Activated T-cell treated with anti-CD3 and anti-CD28 coated beads, Interleukin-2, amount 50 U/mL, for 48 hours (primary cell): ENCODE data around the gene BACE1.
"Not testable (repeated sequence)": the region's sequence is repeated elsewhere in the genome, so short reads cannot be mapped to it uniquely, and the experiment has no call there.

Source experiments
- DNase-seq, 2 experiments: peaks; one replicate each; pipeline ENCODE4 v3.0.0-alpha.2; 2020

Gene BACE1

GRCh38 chr11:117316197-117316961 lies at the start of gene BACE1:
TSS of gene BACE1 (minus strand) at chr11:117316256. CDS start at chr11:117315795, 461 bp downstream.
- DNase-seq = peak in 1 of 2 experiments; percentile 29

GRCh38 chr11:117361432-117361831 lies 45.4 kb upstream of the BACE1 start:
- no peak for DNase-seq

- no peak for DNase-seq
These were observed 40.3 kb upstream of the BACE1 start for GRCh38 chr11:117356126-117356890.

- no peak for DNase-seq
These were observed 38.5 kb upstream of the BACE1 start for GRCh38 chr11:117354550-117354949.

GRCh38 chr11:117345039-117345438 lies 29.0 kb upstream of the BACE1 start:
- DNase-seq = no peak

GRCh38 chr11:117337076-117337475 lies 21.0 kb upstream of the BACE1 start:
- DNase-seq = no peak

GRCh38 chr11:117335399-117335798 lies 19.3 kb upstream of the BACE1 start:
- no peak for DNase-seq

- no peak for DNase-seq
These were observed 18.8 kb upstream of the BACE1 start for GRCh38 chr11:117334896-117335295.

GRCh38 chr11:117333917-117334316 lies 17.9 kb upstream of the BACE1 start:
- DNase-seq = no peak

GRCh38 chr11:117332843-117333242 lies 16.8 kb upstream of the BACE1 start:
- DNase-seq = no peak

- DNase-seq = no peak
These were observed 12.4 kb upstream of the BACE1 start for GRCh38 chr11:117328375-117329010.

GRCh38 chr11:117327567-117328374 lies 11.7 kb upstream of the BACE1 start, which contains the start of gene CEP164:
TSS of gene CEP164 (plus strand) at chr11:117327854. CDS start at chr11:117338587, 10,733 bp downstream.
- peak; percentile 93 to 95 for DNase-seq

GRCh38 chr11:117327255-117327566 lies 11.2 kb upstream of the BACE1 start:
- not testable (repeated sequence) for DNase-seq

GRCh38 chr11:117319214-117319840 lies 3.3 kb upstream of the BACE1 start:
- DNase-seq = no peak

- no peak for DNase-seq
These were observed 2.7 kb upstream of the BACE1 start for GRCh38 chr11:117318738-117319137.

GRCh38 chr11:117315285-117316196 lies 515 bp downstream of the BACE1 start:
- DNase-seq = peak; percentile 27 to 49

GRCh38 chr11:117314840-117315239 lies 1.2 kb downstream of the BACE1 start:
- DNase-seq = no peak

- no peak for DNase-seq
These were observed 2.0 kb downstream of the BACE1 start for GRCh38 chr11:117313828-117314768.

GRCh38 chr11:117313091-117313490 lies 3.0 kb downstream of the BACE1 start:
- no peak for DNase-seq

- DNase-seq = no peak
These were observed 6.7 kb downstream of the BACE1 start for GRCh38 chr11:117309310-117309709.
